ENCODE data around the gene IGSF21. TPM values are rescaled to one million over a fixed set of nuclear protein-coding genes. Genes with fewer than 3 reads are reported as not detected.

IGSF21 gene
- polyA plus RNA-seq, 4 donors, result 0.23 to 0.75 (median 0.40) TPM

DNA sequence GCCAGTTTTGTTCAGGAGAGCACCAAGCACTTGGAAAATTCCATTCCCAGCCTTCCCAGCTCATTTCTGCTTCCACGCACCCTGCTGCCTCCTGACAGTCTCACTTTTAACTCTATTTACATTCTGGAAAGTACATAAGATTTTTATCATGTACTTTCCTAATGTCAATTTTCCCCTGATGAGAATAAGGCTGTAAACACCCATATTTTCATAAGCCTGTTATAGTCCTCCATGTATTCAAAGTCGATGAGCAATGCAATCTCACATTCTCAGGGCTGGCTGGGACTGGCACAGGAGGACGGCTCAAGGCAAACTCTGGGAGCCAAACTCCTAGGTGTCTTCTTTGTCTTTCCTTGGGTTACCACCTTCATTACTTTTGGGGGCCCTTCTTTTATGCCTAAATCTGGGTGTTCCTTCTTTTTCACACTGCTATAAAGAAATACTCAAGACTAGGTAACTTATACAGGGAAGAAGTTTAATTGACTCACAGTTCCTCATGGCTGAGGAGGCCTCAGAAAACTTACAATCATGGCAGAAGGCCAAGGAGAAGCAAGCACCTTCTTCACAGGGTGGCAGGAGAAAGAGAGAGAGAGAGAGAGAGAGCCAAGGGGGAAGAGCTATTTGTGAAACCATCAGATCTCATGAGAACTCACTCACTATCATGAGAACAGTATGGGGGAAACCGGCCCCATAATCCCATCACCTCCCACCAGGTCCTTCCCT is 94.6 kb downstream of the IGSF21 start:
- DNase-seq (ENCODE audit: low read depth in 4 of 4, low spot score in 3 of 4), result no peak

DNA sequence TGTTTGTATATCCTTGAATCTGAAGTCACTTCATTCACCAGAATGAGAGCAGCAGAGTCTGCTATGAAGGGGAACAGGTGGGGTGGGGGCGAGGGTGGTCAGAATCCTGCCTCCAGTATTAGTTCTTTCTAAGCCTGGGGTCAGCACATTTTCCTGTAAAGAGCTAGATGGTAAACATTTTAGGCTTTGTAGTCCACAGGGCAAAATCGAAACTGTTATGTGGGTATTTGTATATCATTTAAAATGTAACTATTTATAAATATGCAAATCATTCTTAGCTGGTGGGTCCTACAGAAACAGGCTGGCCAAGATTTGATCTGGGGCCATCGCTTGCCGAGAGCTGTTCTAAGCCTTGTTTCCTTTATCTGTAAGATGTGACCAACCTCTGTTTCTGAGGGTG is 96.0 kb downstream of the IGSF21 start:
- no peak for DNase-seq (ENCODE audit: low read depth in 4 of 4, low spot score in 3 of 4)

- DNase-seq (ENCODE audit: low read depth in 4 of 4, low spot score in 3 of 4), result no peak
Observed at GRCh38 chr1:18204575-18204974, 97.0 kb downstream of the IGSF21 start.

GRCh38 chr1:18205319-18205718 is 97.7 kb downstream of the IGSF21 start:
- DNase-seq (ENCODE audit: low read depth in 4 of 4, low spot score in 3 of 4), result no peak

- DNase-seq (ENCODE audit: low read depth in 4 of 4, low spot score in 3 of 4), result no peak
Observed at GRCh38 chr1:18211764-18212163, 104.2 kb downstream of the IGSF21 start.

- no peak for DNase-seq (ENCODE audit: low read depth in 4 of 4, low spot score in 3 of 4)
Observed at GRCh38 chr1:18217398-18218043, 109.9 kb downstream of the IGSF21 start.

- no peak for DNase-seq (ENCODE audit: low read depth in 4 of 4, low spot score in 3 of 4)
Observed at GRCh38 chr1:18229625-18230024, 122.0 kb downstream of the IGSF21 start.

DNA sequence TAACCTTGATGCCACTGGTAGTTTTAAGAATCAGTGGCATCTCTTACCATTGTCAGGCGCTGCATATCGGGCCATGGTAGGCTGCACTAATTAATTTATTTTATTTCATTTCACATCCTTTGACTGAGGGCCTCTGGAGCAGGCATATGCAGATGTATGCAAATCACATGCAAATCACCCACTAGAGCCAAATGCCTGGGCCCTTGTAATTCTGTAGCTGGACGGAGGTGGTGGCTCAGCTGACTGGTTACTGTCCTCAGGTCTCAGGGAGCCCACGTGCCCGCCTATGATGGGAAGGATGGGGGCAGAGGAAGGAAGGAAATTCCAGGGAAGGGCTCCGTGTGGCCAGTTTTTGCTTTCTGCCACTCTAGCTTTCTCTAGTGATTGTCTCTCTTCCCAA is 122.7 kb downstream of the IGSF21 start:
- no peak for DNase-seq (ENCODE audit: low read depth in 4 of 4, low spot score in 3 of 4)

- DNase-seq (ENCODE audit: low read depth in 4 of 4, low spot score in 3 of 4), result no peak
Observed at GRCh38 chr1:18230840-18231239, 123.2 kb downstream of the IGSF21 start.

DNA sequence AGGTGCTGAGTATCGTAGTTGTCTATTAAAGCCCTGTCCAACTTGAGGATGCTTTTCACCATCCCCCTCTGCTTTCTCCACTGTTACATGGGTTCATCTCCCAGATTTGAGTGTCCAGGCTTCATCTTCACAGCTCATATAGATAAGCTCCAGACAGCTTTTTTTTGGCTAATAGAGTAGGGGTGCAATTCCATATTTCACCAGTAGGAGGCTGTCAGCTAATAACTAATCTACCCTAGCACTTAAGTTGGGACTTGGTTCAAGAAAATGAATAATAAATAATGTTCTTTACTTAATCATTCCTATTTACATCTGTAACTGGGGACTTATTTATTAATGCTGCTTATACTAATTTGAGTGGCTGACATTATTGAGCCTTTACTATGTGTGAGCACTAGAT is 124.5 kb downstream of the IGSF21 start:
- DNase-seq (ENCODE audit: low read depth in 4 of 4, low spot score in 3 of 4), result no peak

DNA sequence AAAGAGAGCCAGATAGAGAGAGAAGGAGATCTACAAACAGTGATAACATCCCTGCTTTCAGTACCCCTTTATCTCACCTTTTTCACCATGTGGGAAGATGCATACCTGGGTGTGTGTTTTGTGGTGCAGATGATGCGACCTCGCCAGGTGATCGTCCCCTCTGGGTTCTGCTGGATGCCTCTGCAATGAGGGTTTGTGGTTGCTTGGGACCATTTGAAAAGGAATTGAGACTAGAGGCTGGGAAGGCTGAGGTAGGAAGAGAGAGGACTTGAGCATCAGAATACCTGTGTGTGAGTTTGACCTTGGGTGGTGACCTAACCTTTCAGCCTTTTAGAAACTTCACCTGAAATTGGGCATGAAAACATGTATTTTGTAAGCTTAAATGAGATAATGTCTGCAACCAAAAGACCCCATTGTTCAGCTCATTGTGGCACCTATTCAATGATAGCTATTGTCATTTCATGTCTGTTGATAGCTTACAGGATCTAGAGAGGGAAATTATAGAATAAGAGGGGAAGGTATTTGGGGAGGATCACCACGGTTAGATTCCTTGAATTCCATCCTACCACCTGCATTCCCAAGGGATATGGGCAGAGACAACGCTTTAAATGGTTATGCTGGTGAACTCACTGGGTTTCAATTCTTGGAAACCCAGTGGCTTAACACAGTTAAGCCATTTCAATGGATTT is 125.7 kb downstream of the IGSF21 start:
- no peak for DNase-seq (ENCODE audit: low read depth in 4 of 4, low spot score in 3 of 4)

DNA sequence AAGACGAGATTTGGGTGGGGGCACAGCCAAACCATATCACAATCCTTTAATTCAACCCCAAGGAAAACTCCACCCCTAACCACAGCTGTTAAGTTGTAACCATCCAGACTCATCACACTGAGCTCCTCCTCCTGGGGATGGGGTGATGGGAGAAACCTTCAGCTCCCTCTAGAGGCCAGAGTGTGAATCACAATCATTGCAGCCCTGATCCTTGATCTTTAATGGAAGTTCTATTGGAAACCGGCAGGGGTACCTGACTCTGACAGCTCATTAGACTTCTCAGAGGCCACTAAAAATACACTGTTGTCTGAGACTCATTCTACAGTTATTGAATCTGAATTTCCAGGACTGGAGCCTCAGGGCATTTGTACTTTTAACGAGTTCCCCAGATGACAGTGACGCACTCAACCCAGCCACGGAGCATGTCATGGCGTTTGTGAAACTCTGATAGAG is 127.2 kb downstream of the IGSF21 start:
- DNase-seq (ENCODE audit: low read depth in 4 of 4, low spot score in 3 of 4), result peak in 2 of 4 donors; percentile 3 to 10

DNA sequence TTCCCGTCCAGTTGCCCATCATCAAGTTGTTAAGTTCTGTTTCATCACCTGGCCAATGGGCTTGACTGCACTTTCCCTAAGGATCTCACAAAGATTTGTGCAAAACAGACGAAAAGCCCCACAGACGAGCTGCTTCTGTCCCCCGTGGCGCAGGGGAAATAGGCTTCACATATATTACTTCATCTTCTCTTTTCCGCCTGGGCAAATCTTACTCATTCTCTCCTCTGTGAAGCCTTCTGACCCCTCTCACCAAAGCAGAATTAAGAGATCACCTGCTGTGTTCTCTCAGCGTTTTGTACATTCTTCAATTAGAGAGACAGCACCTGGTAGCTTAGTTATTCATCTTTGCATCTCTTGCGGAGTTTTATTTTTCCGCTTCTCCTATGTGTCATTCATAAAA is 129.8 kb downstream of the IGSF21 start:
- no peak for DNase-seq (ENCODE audit: low read depth in 4 of 4, low spot score in 3 of 4)

- no peak for DNase-seq (ENCODE audit: low read depth in 4 of 4, low spot score in 3 of 4)
Observed at GRCh38 chr1:18238190-18238589, 130.6 kb downstream of the IGSF21 start.

- no peak for DNase-seq (ENCODE audit: low read depth in 4 of 4, low spot score in 3 of 4)
Observed at GRCh38 chr1:18239671-18240070, 132.1 kb downstream of the IGSF21 start.

- no peak for DNase-seq (ENCODE audit: low read depth in 4 of 4, low spot score in 3 of 4)
Observed at GRCh38 chr1:18240906-18241305, 133.3 kb downstream of the IGSF21 start.

DNA sequence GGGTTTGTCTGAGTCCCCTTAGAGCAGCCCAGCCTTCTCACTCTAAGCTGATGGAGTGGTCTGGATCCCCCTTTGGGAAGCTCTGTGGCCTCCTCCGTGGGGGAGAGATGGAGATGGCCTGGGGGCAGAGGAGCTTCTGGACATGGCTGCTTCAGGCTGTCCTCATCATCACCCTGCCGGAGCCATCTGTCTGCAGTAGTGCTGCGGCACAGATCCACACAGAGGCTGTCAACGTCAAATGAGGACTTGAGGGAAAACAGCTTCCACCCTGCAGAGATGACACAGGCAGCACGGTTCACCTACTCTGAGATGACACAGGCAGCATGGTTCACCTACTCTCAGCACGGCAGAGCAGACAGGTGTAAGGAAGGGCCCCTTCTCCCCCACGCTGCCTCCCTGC is 134.3 kb downstream of the IGSF21 start:
- DNase-seq (ENCODE audit: low read depth in 4 of 4, low spot score in 3 of 4), result no peak

- DNase-seq (ENCODE audit: low read depth in 4 of 4, low spot score in 3 of 4), result no peak
Observed at GRCh38 chr1:18243503-18244175, 136.0 kb downstream of the IGSF21 start.

DNA sequence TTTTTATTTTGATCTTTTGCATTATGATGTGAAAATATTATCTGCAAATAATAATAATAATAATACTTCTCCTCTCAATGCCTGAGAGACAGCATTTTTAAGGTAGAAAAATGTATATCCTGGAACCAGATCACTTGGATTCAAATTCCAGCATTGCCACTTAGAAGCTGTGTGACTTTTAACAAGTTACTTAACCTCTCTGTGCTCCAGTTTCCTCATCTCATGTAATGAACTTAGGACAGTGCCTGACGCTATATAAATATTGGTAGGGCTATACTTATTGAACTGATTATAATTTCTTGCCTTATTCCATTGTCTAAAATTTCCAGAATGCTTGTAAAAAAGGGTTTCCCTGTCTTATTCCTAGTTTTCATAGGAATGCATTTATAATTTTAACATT is 137.2 kb downstream of the IGSF21 start:
- DNase-seq (ENCODE audit: low read depth in 4 of 4, low spot score in 3 of 4), result no peak

DNA sequence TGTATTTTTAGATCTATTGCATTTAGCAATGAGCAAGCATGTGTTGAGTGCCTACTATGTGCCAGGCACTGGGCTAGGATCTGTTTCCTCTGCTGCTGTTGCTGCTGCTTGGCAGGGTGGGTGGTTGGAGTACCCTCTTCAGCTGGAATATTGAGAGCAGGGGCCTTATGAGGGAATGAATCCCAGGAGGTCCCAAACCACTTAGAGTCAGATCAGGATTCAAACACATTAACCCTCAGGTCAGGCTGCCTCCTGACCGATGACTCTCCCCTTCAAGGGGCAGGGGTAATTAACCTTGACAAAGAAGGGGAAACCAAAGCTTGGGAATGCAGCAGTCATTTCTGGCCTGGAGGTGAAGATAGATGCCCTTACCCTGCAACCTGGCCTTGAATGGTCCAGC is 138.0 kb downstream of the IGSF21 start:
- no peak for DNase-seq (ENCODE audit: low read depth in 4 of 4, low spot score in 3 of 4)

GRCh38 chr1:18246543-18246942 is 138.9 kb downstream of the IGSF21 start:
- no peak for DNase-seq (ENCODE audit: low read depth in 4 of 4, low spot score in 3 of 4)
